ENCODE measurements around the gene FAM53B.

Gene FAM53B

DNA sequence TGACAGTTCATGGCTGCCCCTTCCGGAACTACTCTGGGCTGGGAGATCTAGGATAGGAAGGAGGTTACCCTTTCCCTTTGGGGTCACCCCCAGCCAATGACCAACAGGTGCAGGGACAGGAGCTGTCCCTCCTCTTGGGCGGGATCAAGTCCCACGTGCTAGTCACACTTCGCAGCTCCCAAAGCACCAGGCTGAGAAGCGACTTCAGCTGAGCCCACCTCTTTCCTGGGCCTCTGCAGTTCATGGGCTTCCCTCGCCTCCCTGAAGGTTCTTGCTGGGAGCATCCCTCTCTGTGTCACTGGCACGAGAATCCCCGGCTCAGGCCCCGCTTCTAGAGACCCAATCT, 115.5 kb downstream of the FAM53B start:
- DNase-seq (ENCODE audit: low read depth) = no peak
- TF ChIP-seq, protein P1, sequence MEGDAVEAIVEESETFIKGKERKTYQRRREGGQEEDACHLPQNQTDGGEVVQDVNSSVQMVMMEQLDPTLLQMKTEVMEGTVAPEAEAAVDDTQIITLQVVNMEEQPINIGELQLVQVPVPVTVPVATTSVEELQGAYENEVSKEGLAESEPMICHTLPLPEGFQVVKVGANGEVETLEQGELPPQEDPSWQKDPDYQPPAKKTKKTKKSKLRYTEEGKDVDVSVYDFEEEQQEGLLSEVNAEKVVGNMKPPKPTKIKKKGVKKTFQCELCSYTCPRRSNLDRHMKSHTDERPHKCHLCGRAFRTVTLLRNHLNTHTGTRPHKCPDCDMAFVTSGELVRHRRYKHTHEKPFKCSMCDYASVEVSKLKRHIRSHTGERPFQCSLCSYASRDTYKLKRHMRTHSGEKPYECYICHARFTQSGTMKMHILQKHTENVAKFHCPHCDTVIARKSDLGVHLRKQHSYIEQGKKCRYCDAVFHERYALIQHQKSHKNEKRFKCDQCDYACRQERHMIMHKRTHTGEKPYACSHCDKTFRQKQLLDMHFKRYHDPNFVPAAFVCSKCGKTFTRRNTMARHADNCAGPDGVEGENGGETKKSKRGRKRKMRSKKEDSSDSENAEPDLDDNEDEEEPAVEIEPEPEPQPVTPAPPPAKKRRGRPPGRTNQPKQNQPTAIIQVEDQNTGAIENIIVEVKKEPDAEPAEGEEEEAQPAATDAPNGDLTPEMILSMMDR (conservative IDR thresholded peaks at IDR 0.05; ENCODE audit: low read length) = no peak
- no peak overlapping the region for H3K4me3 ChIP-seq (ENCODE audit: low read length)

DNA sequence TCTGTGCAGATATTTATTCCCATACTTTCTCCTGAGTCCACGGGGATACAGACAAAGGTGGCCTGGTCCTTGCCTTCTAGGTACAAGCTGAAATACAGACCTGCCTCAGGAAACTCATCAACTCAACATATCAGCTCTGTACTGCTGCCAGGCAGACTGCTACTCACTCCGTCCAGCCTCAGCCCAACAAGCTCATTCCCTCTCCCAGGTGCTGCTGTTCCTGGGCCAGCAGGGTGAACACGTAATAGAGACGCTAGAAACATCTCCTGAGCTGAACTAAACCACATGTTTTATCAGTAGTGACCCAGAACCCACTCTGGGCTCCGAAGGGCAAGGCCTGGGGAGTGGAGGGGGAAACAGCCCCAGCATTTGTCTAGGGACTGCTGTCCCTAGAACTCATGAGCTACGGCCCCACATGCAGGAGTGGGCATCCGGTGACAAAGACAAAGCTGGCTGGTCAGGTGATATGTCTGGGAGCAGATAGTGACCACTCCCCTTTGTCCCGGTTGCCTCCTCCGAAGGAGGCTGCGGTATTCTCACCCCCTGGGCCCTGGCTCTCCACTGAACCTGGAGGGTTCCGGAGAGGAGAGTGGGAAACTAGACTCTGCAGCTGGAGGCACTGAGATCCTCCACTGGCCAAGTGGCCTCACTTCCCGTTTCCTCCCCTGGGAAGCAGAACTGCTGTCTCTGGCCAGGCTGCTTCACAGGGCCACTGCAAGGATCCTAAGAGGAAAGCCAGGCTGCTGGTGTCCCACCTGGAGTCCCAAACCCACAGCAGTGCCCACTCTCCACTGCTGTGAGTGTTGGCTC, 116.1 kb downstream of the FAM53B start:
- DNase-seq (ENCODE audit: low read depth) = no peak
- no peak overlapping the region for H3K4me3 ChIP-seq (ENCODE audit: low read length)
- TF ChIP-seq, protein P1 (conservative IDR thresholded peaks at IDR 0.05; ENCODE audit: low read length) = no peak

DNA sequence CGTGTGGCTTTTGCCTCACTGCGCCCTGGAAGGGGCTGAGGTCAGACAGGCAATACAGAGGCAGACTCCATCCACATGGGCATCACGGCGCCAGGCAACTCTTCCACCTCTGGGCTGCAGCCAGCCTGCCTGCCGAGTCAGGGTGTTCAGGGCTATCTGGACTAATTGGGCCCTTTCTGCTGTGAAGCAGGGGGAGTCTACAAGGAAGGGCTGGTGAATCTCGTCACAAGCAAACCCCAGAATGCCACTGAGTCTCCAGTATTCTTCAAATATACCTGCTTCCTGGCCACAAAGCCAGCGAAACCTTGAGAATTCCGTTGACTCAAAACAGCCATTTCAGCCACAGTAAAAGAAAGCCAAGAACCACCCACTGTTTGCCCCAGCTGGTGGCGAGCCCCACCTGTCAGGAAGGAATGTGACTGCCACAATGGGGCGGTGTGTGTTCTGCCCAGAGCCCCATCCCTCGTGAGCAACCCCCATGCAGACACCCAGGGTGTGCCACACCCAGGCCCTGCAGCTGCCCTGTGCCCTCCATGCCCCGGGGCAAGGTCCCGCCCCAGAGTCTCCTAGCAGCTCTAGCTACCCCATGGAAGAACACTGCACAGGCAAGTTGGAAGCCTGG, 117.3 kb downstream of the FAM53B start:
- no peak overlapping the region for H3K4me3 ChIP-seq (ENCODE audit: low read length)
- TF ChIP-seq, protein P1 (conservative IDR thresholded peaks at IDR 0.05; ENCODE audit: low read length) = no peak
- DNase-seq (ENCODE audit: low read depth) = no peak

DNA sequence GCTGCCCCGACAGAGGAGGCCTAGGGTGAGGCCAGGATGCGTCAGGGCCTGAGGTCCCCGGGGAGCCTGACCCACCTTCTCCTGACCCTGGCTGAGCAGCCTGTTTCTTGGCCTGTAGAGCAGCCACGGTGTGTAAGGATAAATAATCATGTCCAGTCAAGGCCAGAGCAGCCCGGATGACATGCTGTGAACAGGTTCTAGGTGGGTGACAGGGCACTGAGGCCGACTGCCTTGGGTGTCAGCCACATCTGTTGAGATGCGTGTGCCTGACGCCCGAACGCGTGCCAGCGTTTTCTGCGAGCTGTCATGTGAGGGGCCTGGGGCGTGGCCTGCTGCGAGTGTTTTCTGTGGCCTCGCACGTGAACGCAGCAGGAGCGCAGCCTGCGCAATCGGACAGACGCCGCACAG, 118.3 kb downstream of the FAM53B start:
- no peak overlapping the region for H3K4me3 ChIP-seq (ENCODE audit: low read length)
- no peak for DNase-seq (ENCODE audit: low read depth)
- TF ChIP-seq, protein P1 (conservative IDR thresholded peaks at IDR 0.05; ENCODE audit: low read length) = no peak

DNA sequence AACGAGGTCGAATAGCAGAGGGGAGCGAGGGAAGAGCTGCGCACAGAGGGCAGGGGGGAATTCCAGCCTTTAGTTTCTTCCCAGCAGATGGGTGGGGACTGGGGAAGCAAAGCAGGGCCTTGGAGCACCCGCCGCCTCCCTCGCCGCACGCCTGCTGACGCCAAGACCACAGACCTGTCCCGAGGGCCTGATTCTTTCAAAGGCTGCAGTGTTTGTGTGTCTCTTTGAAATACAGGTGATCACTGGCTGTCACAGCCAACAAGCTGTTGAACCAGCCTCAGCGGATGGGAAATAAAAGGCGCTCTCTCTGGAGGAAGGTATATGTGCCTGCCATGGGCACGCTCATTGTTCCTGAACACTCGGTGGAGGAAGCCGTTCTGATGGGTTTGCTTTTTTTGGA, 119.3 kb downstream of the FAM53B start:
- H3K4me3 ChIP-seq (ENCODE audit: low read length) = no peak overlapping the region
- TF ChIP-seq, protein P1 (conservative IDR thresholded peaks at IDR 0.05; ENCODE audit: low read length) = no peak
- no peak for DNase-seq (ENCODE audit: low read depth)

DNA sequence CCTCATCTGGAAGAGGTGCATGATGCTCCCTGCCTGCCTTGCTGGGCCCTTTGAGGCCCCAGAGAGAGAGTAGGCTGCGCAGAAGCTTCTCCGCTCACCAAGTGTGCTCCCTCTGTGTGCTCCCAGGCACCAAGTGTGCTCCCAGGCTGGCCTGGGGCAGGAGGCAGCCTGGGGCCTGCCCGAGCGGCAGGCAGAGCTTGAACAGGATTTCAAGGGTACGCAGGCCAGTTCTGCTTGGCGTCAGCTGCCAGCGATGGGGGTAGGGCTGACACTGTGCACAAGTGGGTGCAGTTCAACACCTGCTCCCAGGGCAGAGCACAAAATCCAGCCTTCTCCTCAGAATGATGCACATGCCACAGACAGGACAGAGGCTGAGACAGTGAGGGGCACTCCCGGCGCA, 119.7 kb downstream of the FAM53B start:
- DNase-seq (ENCODE audit: low read depth) = no peak
- no peak overlapping the region for H3K4me3 ChIP-seq (ENCODE audit: low read length)
- TF ChIP-seq, protein P1 (conservative IDR thresholded peaks at IDR 0.05; ENCODE audit: low read length) = no peak

DNA sequence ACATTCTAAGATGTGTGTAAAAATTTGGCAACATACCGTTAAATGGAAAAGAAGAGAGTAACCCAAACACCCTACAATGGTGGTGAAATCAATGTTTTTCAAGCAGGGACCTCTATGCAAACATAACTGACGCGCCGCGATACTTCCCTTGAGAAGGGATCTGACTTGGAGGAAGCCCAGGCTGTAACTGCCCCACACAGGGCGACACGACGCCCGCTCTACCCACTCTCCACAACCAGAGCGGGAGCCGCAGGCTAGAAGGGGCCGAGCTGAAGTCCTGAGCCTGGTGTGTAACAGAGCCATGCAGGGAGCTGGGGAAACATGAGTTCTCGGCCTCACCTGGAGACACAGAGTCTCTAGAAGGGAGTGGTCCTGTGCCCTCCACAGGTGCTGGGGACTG, 120.2 kb downstream of the FAM53B start:
- no peak for DNase-seq (ENCODE audit: low read depth)
- no peak overlapping the region for H3K4me3 ChIP-seq (ENCODE audit: low read length)
- TF ChIP-seq, protein P1 (conservative IDR thresholded peaks at IDR 0.05; ENCODE audit: low read length) = no peak
